B cell (primary cell): Measurements from ENCODE around the gene C6orf15. TPM values are rescaled to one million over a fixed set of nuclear protein-coding genes. Genes with fewer than 3 reads are reported as not detected.
A peak's percentile ranks its signal among the peaks of the same experiment; 100 is the strongest.

Source experiments
- ATAC-seq: fragments of 200-7000 bp; cut with Tn5 transposase; one replicate; pipeline ENCODE4 v1.10.0; 2021; ENCODE audit warnings: low read depth, mild to moderate bottlenecking, moderate number of reproducible peaks, moderate library complexity
- CTCF ChIA-PET: fragments of 350-600 bp; sonication (Branson Sonifier 250); formaldehyde crosslinking; loops from one replicate; lab custom pipeline; 2021; ENCODE audit warnings: antibody characterized with exemption, inconsistent platforms; lab: Charles Lee
- POLR2A ChIA-PET: fragments of 350-600 bp; sonication (Branson Sonifier 250); formaldehyde crosslinking; loops from one replicate; lab custom pipeline; 2021; ENCODE audit warnings: antibody characterized with exemption; lab: Charles Lee
- DNase-seq: peaks from one replicate; pipeline ENCODE4 v3.0.0; 2013
- H2AFZ ChIP-seq: 2 replicates; pipeline ENCODE4 v1.6.1; 2012; ENCODE audit warnings: mild to moderate bottlenecking, low read depth, low read length; ENCODE audit not compliant: insufficient read depth, poor library complexity, severe bottlenecking
- H3K27ac ChIP-seq, 2 donors: 1 replicate in 1 of 2; 2 replicates in 1 of 2; pipeline ENCODE4 v1.5.1; 2012 to 2013; ENCODE audit warnings: low read length in 2 of 2, mild to moderate bottlenecking in 2 of 2, moderate library complexity in 1 of 2
- H3K27me3 ChIP-seq, 4 experiments: fragments of 200-600 bp in 1 of 4; sonication (generic) in 1 of 4; replicated peaks in 1 of 4; 1 replicate in 2 of 4; 2 replicates in 2 of 4; pipeline versions ENCODE4 v1.6.1 to v1.7.0; 2013 to 2016; ENCODE audit warnings: low read length in 3 of 4, mild to moderate bottlenecking in 2 of 4, mixed read lengths in 1 of 4, moderate library complexity in 1 of 4; ENCODE audit not compliant: insufficient read depth in 4 of 4, control insufficient read depth in 3 of 4; ENCODE audit errors: control extremely low read depth in 1 of 4
- H3K36me3 ChIP-seq, 2 experiments: replicated peaks in 1 of 2; 1 replicate in 1 of 2; 2 replicates in 1 of 2; pipeline versions ENCODE4 v1.6.1 to v1.7.1; 2013; ENCODE audit warnings: low read length in 1 of 2; ENCODE audit not compliant: insufficient read depth in 2 of 2, control insufficient read depth in 1 of 2; ENCODE audit errors: control extremely low read depth in 1 of 2, extremely low read depth in 1 of 2
- H3K4me1 ChIP-seq, 2 donors: fragments of 200-600 bp in 1 of 2; sonication (generic) in 1 of 2; 1 replicate in 1 of 2; 2 replicates in 1 of 2; pipeline versions ENCODE4 v1.5.1 to v1.6.1; 2013 to 2017; ENCODE audit warnings: low read length in 2 of 2; ENCODE audit not compliant: control insufficient read depth in 2 of 2, insufficient read depth in 2 of 2
- H3K4me2 ChIP-seq: replicated peaks from 2 replicates; pipeline ENCODE3; 2012; ENCODE audit warnings: mild to moderate bottlenecking, low read depth, low read length; ENCODE audit not compliant: poor library complexity, severe bottlenecking
- H3K4me3 ChIP-seq, 5 experiments: fragments of 200-600 bp in 1 of 5; sonication (generic) in 1 of 5; 1 replicate in 3 of 5; 2 replicates in 2 of 5; pipeline versions ENCODE4 v1.5.1 to v1.7.0; 2011 to 2016; ENCODE audit warnings: low read length in 4 of 5, mild to moderate bottlenecking in 4 of 5, low read depth in 2 of 5, control low read depth in 1 of 5, moderate library complexity in 1 of 5; ENCODE audit not compliant: insufficient read depth in 1 of 5; ENCODE audit errors: control extremely low read depth in 1 of 5, extremely low read depth in 1 of 5
- H3K79me2 ChIP-seq: fragments of 200-600 bp; sonication (generic); one replicate; pipeline ENCODE4 v1.6.0; 2016; ENCODE audit warnings: low read length; ENCODE audit not compliant: control insufficient read depth, insufficient read depth
- H3K9ac ChIP-seq: fragments of 200-600 bp; sonication (generic); 2 replicates; pipeline ENCODE4 v1.6.1; 2017; ENCODE audit warnings: mild to moderate bottlenecking, low read length, moderate library complexity
- H3K9me3 ChIP-seq, 3 donors: one replicate each; pipeline versions ENCODE4 v1.6.1 to v1.7.1; 2013; ENCODE audit warnings: low read length in 2 of 3; ENCODE audit not compliant: control insufficient read depth in 2 of 3, insufficient read depth in 1 of 3; ENCODE audit errors: control extremely low read depth in 1 of 3
- H4K20me1 ChIP-seq: 2 replicates; pipeline ENCODE4 v1.6.0; 2012; ENCODE audit warnings: mild to moderate bottlenecking, low read length; ENCODE audit not compliant: insufficient read depth, control insufficient read depth, poor library complexity, severe bottlenecking
- H3K27ac Mint-ChIP-seq: one replicate; pipeline ENCODE4 v1.8.0; 2021; ENCODE audit warnings: mixed read lengths
- H3K27me3 Mint-ChIP-seq: one replicate; pipeline ENCODE4 v1.8.0; 2021; ENCODE audit warnings: mixed read lengths
- H3K4me1 Mint-ChIP-seq: one replicate; pipeline ENCODE4 v1.8.0; 2021; ENCODE audit warnings: mixed read lengths
- H3K4me3 Mint-ChIP-seq: one replicate; pipeline ENCODE4 v1.8.0; 2021; ENCODE audit warnings: mixed read lengths
- H3K9me3 Mint-ChIP-seq: one replicate; pipeline ENCODE4 v1.8.0; 2022; ENCODE audit warnings: mixed read lengths; ENCODE audit not compliant: insufficient read depth
- CTCF ChIP-seq: fragments of 200-600 bp; IDR thresholded peaks from one replicate; pipeline ENCODE4 v1.8.0; 2022; ENCODE audit warnings: antibody characterized with exemption, mild to moderate bottlenecking
- EZH2 ChIP-seq: IDR thresholded peaks from 2 replicates; pipeline ENCODE4 v1.6.1; 2012; ENCODE audit warnings: borderline replicate concordance, low read depth, mild to moderate bottlenecking, moderate library complexity, low read length; ENCODE audit not compliant: insufficient read depth, poor library complexity, severe bottlenecking
- WGBS: methylation state at CpG from one replicate; pipeline ENCODE4 v1.1.5; 2013; ENCODE audit warnings: missing lambda C conversion rate; ENCODE audit not compliant: insufficient coverage; 5-methylcytosine and 5-hydroxymethylcytosine counted together
- intact Hi-C: fragments of 100-400 bp; cut with micrococcal nuclease; formaldehyde crosslinking; loops from one replicate; pipeline ENCODE4 v1.10.0; 2022
- polyA plus RNA-seq: library from polyadenylated mRNA; depleted of rRNA; stranded (reverse); fragments of >200 nt; gene quantifications from 2 replicates; pipeline ENCODE4 v1.2.3, GENCODE V29; 2012
- total RNA-seq, 2 donors: library from RNA; stranded (reverse); fragments of 120-200 nt in 1 of 2; gene quantifications; 1 replicate in 1 of 2; 2 replicates in 1 of 2; pipeline versions ENCODE4 v1.2.3 to v1.2.4, GENCODE V29; 2013 to 2022

C6orf15 gene
- total and polyA plus RNA-seq, 2 donors (not counting 1 experiment from before 2014, with no cell fraction given), result not detected

- 100% methylated on average over 2 of the region's 6 CpGs for WGBS
- CTCF ChIA-PET, result interaction anchor here (0.9 to 7.2 kb wide), 6 partner anchors 9 to 259 kb away, joined by 3 to 107 read pairs (median 9); partner anchors contain the start of gene VARS2
- Mint-ChIP-seq H3K27me3 (peaks cover 21% of the 10 kb centered on the region), H3K9me3 (no peaks in the 10 kb centered on the region), H3K4me3 (no peak overlapping the region), H3K4me1 (peaks cover 4% of the 10 kb centered on the region), H3K27ac (no peak overlapping the region)
- Histone ChIP-seq H3K4me3 (no peak overlapping the region), H3K9ac (no peak overlapping the region), H3K27ac (no peak overlapping the region), H3K9me3 (no peaks in the 10 kb centered on the region), H2AFZ (no peak overlapping the region), H3K36me3 (no peaks in the 10 kb centered on the region), H3K27me3 (no peaks in the 10 kb centered on the region), H4K20me1 (no peaks in the 10 kb centered on the region), H3K4me2 (no peak overlapping the region), H3K4me1 (peaks cover 4 to 5% of the 10 kb centered on the region in 2 donors), H3K79me2 (no peaks in the 10 kb centered on the region)
- ATAC-seq (no peak), DNase-seq (no peak)
- intact Hi-C loops, result loop anchor here (10.0 kb wide), 1 partner anchor 597 kb away; the partner anchor contains the start of gene HLA-E
- POLR2A ChIA-PET, result no interaction called here
- TF ChIP-seq CTCF (no peak), EZH2 (no peak)
Observed at GRCh38 chr6:31081872-31082271, 30.5 kb downstream of the C6orf15 start.

- Histone ChIP-seq H2AFZ (peak overlapping the region; percentile 79), H3K79me2 (no peaks in the 10 kb centered on the region), H3K36me3 (no peaks in the 10 kb centered on the region), H3K9me3 (no peaks in the 10 kb centered on the region), H3K4me2 (peak overlapping the region; percentile 66), H4K20me1 (no peaks in the 10 kb centered on the region), H3K4me1 (peaks cover 4 to 5% of the 10 kb centered on the region in 2 donors), H3K27ac (no peak overlapping the region), H3K4me3 (peak overlapping the region in 3 of 5 experiments; percentile 23 to 43 (median 34)), H3K27me3 (no peaks in the 10 kb centered on the region), H3K9ac (peak overlapping the region; percentile 52)
- no peaks in the 10 kb centered on the region for H3K9me3 Mint-ChIP-seq
- DNase-seq (peak; percentile 77), ATAC-seq (peak; percentile 82)
- peaks cover 4% of the 10 kb centered on the region for H3K4me1 Mint-ChIP-seq
- H3K27me3 Mint-ChIP-seq, result peaks cover 9% of the 10 kb centered on the region
- 23% methylated on average over 22 of the region's 22 CpGs for WGBS
- POLR2A ChIA-PET, result no interaction called here
- no peak overlapping the region for H3K27ac Mint-ChIP-seq
- intact Hi-C loops, result loop anchor here (1.0 to 10.0 kb wide), 3 partner anchors 165 to 595 kb away; partner anchors contain the start of genes HLA-E and VARS2
- TF ChIP-seq CTCF (peak; percentile 94), EZH2 (no peak)
- peak overlapping the region; percentile 73 for H3K4me3 Mint-ChIP-seq
- CTCF ChIA-PET, result interaction anchor here (0.6 to 7.2 kb wide), 36 partner anchors 8 to 1048 kb away, joined by 3 to 107 read pairs (median 4); partner anchors contain the start of genes GTF2H4 and VARS2
Observed at GRCh38 chr6:31079656-31080261, 32.6 kb downstream of the C6orf15 start.
